OCI-LY3 (cell line): ENCODE measurements around the gene IL10.

Experiments used
- H2AFZ ChIP-seq: fragments of 200-600, 300-600 bp; shearing (Covaris generic); 2 replicates; pipeline ENCODE4 v1.6.0; 2014; ENCODE audit warnings: antibody characterized with exemption, low read depth, low read length
- H3K27ac ChIP-seq: fragments of 200-600, 300-600 bp; sonication (generic); 2 replicates; pipeline ENCODE4 v1.5.1; 2014; ENCODE audit warnings: mild to moderate bottlenecking, low read length, moderate library complexity, mixed read lengths
- H3K27me3 ChIP-seq: fragments of 200-600, 300-600 bp; sonication (generic); 2 replicates; pipeline ENCODE4 v1.6.1; 2014; ENCODE audit warnings: low read depth, low read length, mixed read lengths
- H3K36me3 ChIP-seq: fragments of 200-600, 300-600 bp; sonication (generic); replicated peaks from 2 replicates; pipeline ENCODE3; 2014; ENCODE audit warnings: low read depth, low read length, mixed read lengths
- H3K4me1 ChIP-seq: fragments of 300-600, 200-600 bp; sonication (generic); 2 replicates; pipeline ENCODE4 v1.6.1; 2014; ENCODE audit warnings: low read length, mixed read lengths
- H3K4me2 ChIP-seq: fragments of 200-600, 300-600 bp; sonication (generic); 2 replicates; pipeline ENCODE4 v1.6.1; 2014; ENCODE audit warnings: low read length, mixed read lengths
- H3K4me3 ChIP-seq: fragments of 300-600, 200-600 bp; sonication (generic); 2 replicates; pipeline ENCODE4 v1.5.1; 2014; ENCODE audit warnings: antibody characterized with exemption, mild to moderate bottlenecking, low read length, moderate library complexity
- H3K79me2 ChIP-seq: fragments of 300-600, 200-600 bp; shearing (Covaris generic); 2 replicates; pipeline ENCODE4 v1.6.1; 2014; ENCODE audit warnings: mild to moderate bottlenecking, low read length, mixed read lengths
- H3K9ac ChIP-seq: fragments of 300-600, 200-600 bp; shearing (Covaris generic); 2 replicates; pipeline ENCODE4 v1.6.0; 2014; ENCODE audit warnings: mild to moderate bottlenecking, low read length, moderate library complexity
- H3K9me3 ChIP-seq: fragments of 200-600, 300-600 bp; shearing (Covaris generic); 2 replicates; pipeline ENCODE4 v1.6.1; 2014; ENCODE audit warnings: low read length, mixed read lengths; ENCODE audit not compliant: insufficient read depth
- H4K20me1 ChIP-seq: fragments of 200-600, 300-600 bp; sonication (generic); 2 replicates; pipeline ENCODE4 v1.6.1; 2016; ENCODE audit warnings: low read length, mixed read lengths; ENCODE audit not compliant: insufficient read depth
- EZH2phosphoT487 ChIP-seq: fragments of 200-600 bp; shearing (Covaris generic); IDR thresholded peaks from 2 replicates; pipeline ENCODE4 v1.6.1; 2018; ENCODE audit warnings: antibody characterized with exemption, mixed run types, low read depth
- TF ChIP-seq, protein P1 (sequence below): fragments of 200-600, 300-600 bp; sonication (generic); IDR thresholded peaks from 2 replicates; pipeline ENCODE4 v1.5.1; 2014; ENCODE audit warnings: antibody characterized with exemption, low read length, low read depth

Gene IL10

DNA sequence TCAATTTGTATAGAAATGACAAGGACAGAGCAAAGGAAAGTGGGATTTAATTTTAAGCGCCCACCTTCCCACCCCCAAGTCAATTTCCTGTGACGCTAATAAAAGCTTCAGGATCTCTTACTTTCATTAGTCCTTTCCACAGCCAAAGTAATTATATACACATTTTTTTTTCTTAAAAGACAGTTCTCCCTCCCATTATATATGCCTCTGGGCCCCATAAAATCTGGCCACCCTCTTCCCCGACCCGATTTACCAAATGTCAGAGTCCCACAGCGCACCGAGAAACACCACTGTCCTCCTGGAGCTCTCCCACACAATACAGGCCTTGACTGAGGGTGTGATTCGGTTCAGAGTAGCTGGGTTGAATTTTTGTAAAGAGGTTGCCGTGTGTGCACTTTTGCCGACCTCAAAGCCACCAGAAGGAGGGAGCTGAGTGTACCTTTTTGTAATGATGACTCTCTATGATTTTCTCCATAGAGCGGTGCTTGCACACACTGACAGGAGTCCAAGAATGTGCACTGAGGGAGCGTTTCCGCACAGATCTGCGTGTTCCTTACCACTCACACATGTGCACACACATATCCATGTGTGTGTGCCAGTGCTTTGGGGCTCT is 26.2 kb upstream of the IL10 start:
- H3K9ac ChIP-seq = no peak overlapping the region
- H3K27me3 ChIP-seq = peaks cover 4% of the 10 kb centered on the region; the same call in 1 of the 2 replicates
- no peaks in the 10 kb centered on the region for H3K9me3 ChIP-seq
- H3K4me3 ChIP-seq = no peak overlapping the region
- H3K4me2 ChIP-seq = no peak overlapping the region
- TF ChIP-seq, protein P1, sequence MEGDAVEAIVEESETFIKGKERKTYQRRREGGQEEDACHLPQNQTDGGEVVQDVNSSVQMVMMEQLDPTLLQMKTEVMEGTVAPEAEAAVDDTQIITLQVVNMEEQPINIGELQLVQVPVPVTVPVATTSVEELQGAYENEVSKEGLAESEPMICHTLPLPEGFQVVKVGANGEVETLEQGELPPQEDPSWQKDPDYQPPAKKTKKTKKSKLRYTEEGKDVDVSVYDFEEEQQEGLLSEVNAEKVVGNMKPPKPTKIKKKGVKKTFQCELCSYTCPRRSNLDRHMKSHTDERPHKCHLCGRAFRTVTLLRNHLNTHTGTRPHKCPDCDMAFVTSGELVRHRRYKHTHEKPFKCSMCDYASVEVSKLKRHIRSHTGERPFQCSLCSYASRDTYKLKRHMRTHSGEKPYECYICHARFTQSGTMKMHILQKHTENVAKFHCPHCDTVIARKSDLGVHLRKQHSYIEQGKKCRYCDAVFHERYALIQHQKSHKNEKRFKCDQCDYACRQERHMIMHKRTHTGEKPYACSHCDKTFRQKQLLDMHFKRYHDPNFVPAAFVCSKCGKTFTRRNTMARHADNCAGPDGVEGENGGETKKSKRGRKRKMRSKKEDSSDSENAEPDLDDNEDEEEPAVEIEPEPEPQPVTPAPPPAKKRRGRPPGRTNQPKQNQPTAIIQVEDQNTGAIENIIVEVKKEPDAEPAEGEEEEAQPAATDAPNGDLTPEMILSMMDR = 0 out of 2 replicates have a peak, but pooled peaks have one; percentile 3
- TF ChIP-seq EZH2phosphoT487 = no peak
- H3K79me2 ChIP-seq = no peaks in the 10 kb centered on the region
- no peaks in the 10 kb centered on the region for H4K20me1 ChIP-seq
- H2AFZ ChIP-seq = no peak overlapping the region
- no peak overlapping the region for H3K27ac ChIP-seq
- H3K4me1 ChIP-seq = peaks cover 75% of the 10 kb centered on the region
- H3K36me3 ChIP-seq = peaks cover 7% of the 10 kb centered on the region

DNA sequence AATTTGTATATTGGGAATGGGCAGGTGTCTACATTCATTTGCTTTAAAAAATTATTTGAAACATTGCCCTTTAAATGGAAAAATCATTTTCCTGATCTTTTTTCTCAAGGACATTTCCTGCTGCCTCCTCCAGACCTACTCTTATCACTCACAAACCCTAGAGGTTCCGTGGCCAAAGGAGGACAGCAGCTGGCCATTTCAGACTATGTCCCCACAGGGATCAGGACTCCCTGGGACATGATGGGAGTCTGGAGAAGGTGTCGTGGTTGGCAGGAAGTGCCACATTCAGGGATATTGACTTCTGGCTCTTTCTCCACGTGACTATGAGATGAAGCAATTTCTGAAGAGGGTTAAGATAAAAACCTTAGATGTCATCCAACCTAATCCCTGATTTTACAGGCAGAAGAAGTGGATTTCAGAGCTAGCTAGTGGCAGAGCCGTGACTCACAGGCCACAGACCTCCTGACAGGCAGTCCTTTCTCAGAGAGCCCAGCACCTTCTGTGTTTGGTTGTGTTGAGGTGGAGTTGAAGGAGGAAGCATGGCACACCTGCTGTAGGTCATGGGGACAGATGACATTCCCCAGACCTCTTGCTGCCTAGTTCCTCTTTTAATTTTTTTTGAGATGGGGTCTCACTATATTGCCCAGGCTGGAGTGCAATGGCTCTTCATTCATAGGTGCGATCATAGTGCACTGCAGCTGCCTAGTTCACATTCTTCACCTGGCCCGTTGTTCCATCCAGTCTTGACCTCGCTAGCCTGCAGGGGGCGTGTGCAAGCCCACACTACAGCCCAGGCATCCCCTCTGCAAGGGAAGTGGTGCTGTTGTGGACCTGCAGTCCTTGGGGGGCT is 25.5 kb upstream of the IL10 start:
- Histone ChIP-seq H3K79me2 (no peaks in the 10 kb centered on the region), H3K4me1 (peaks cover 75% of the 10 kb centered on the region), H3K4me2 (peak overlapping the region; percentile 18; the same call in 1 of the 2 replicates)

DNA sequence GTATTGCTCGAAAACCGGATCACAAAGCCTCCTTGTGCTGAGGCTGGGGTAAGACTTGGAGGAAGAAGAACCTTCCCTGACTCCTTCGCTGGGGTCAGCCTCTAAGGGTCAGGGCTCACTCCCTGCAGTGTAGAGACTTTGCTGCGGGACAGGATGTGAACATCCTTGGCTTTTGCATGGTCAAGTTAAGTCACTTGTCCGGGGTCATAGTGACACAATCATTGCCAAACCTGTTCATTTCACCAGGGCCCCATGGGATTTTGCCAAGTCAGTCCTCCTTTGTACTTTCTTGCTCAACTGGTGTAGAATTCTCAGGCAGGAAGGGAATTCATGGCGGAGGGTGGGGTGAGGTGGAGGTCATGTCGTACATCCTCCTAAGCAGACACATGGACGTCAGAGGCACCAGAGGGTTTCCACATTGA is 24.7 kb upstream of the IL10 start:
- H2AFZ ChIP-seq = no peak overlapping the region
- TF ChIP-seq, protein P1 = no peak
- no peak for TF ChIP-seq EZH2phosphoT487
- H3K4me2 ChIP-seq = no peak overlapping the region

More for the DNA sequence above, 25.5 kb upstream of the IL10 start:
- Histone ChIP-seq H3K27me3 (peaks cover 4% of the 10 kb centered on the region; the same call in 1 of the 2 replicates), H3K9ac (no peak overlapping the region), H4K20me1 (no peaks in the 10 kb centered on the region), H3K36me3 (peaks cover 7% of the 10 kb centered on the region), H3K4me3 (no peak overlapping the region), H3K27ac (no peak overlapping the region), H2AFZ (no peak overlapping the region), H3K9me3 (no peaks in the 10 kb centered on the region)
- TF ChIP-seq, protein P1 = peak; percentile 77
- TF ChIP-seq EZH2phosphoT487 = no peak

DNA sequence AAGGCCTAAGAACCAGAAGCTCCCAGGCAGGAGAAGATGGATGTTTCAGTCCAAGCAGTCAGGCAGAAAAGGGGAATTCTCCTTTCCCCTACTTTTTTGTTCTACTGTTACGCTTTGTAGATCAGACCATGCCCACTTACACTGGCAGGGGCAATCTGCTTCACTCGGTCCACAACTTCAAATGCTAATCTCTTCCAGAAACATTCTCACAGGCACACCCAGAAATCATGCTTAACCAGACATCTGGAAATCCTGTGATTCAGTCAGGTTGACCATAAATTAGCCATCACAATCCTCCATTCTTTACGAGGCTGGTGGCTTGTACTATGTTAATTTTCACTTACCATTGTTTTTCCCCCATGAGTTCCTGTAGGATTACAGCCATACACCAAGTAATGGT is 23.8 kb upstream of the IL10 start:
- H3K36me3 ChIP-seq = peaks cover 7% of the 10 kb centered on the region
- no peaks in the 10 kb centered on the region for H3K9me3 ChIP-seq
- no peak overlapping the region for H3K4me2 ChIP-seq
- no peak overlapping the region for H3K4me3 ChIP-seq
- no peak overlapping the region for H2AFZ ChIP-seq
- TF ChIP-seq, protein P1 = no peak
- TF ChIP-seq EZH2phosphoT487 = no peak
- H3K79me2 ChIP-seq = no peaks in the 10 kb centered on the region
- no peak overlapping the region for H3K9ac ChIP-seq
- no peaks in the 10 kb centered on the region for H4K20me1 ChIP-seq
- peaks cover 4% of the 10 kb centered on the region; the same call in 1 of the 2 replicates for H3K27me3 ChIP-seq
- H3K27ac ChIP-seq = no peak overlapping the region
- peaks cover 75% of the 10 kb centered on the region for H3K4me1 ChIP-seq

More for the DNA sequence above, 24.7 kb upstream of the IL10 start:
- H4K20me1 ChIP-seq = no peaks in the 10 kb centered on the region
- peaks cover 7% of the 10 kb centered on the region for H3K36me3 ChIP-seq
- H3K4me1 ChIP-seq = peaks cover 75% of the 10 kb centered on the region
- H3K4me3 ChIP-seq = no peak overlapping the region
- H3K9me3 ChIP-seq = no peaks in the 10 kb centered on the region
- H3K27me3 ChIP-seq = peaks cover 4% of the 10 kb centered on the region; the same call in 1 of the 2 replicates
- no peak overlapping the region for H3K27ac ChIP-seq
- no peaks in the 10 kb centered on the region for H3K79me2 ChIP-seq
- no peak overlapping the region for H3K9ac ChIP-seq
